HepG2 (cell line): ENCODE data around the gene MAP3K20. TPM values are rescaled to one million over a fixed set of nuclear protein-coding genes. Genes with fewer than 3 reads are reported as not detected.

ENCODE experiments used
- ATAC-seq: fragments of 200-7000 bp; cut with Tn5 transposase; 3 replicates; pipeline ENCODE4 v1.9.1; 2020; ENCODE audit warnings: mild to moderate bottlenecking, moderate library complexity
- BruUV-seq: library from RNA; stranded (reverse); fragments of 400-500 nt; replicated peaks from 2 replicates; lab custom pipeline; 2021; lab: Mats Ljungman, UMichigan
- CTCF ChIA-PET: fragments of 300-600 bp; formaldehyde crosslinking; extraction: SDS; loops from one replicate; lab custom pipeline; 2021; ENCODE audit warnings: low total read pairs, inconsistent platforms, low intra/inter-chr PET ratio; lab: Yijun Ruan, JAX
- POLR2A ChIA-PET: fragments of 350-600 bp; sonication (Branson Sonifier 250); formaldehyde crosslinking; loops from one replicate; lab custom pipeline; 2020; ENCODE audit warnings: antibody characterized with exemption, inconsistent platforms; lab: Yijun Ruan, JAX
- DNase-seq: peaks from one replicate; pipeline ENCODE4 v3.0.0-alpha.2; 2015; ENCODE audit warnings: low spot score
- FAIRE-seq: peaks from 3 replicates; lab custom pipeline; 2011; peaks lifted over from hg19 to GRCh38; lab: Jason Lieb, UNC
- H2AFZ ChIP-seq: one replicate; pipeline ENCODE4 v1.6.1; 2011; ENCODE audit warnings: low read length, inconsistent platforms
- H3K27ac ChIP-seq: fragments of 300-600 bp; 3 replicates; pipeline ENCODE4 v1.8.0; 2011; ENCODE audit warnings: mixed run types, mild to moderate bottlenecking, mixed read lengths, low read length, inconsistent platforms; ENCODE audit not compliant: insufficient read depth; ENCODE audit errors: extremely low read length
- H3K27me3 ChIP-seq, 2 experiments: fragments of 200-600 bp in 1 of 2; 2 replicates in 1 of 2; 3 replicates in 1 of 2; pipeline versions ENCODE4 v1.6.0 to v1.8.0; 2011; ENCODE audit warnings: low read length in 2 of 2, mild to moderate bottlenecking in 2 of 2, moderate library complexity in 2 of 2, inconsistent platforms in 1 of 2; ENCODE audit not compliant: insufficient read depth in 2 of 2, control insufficient read depth in 1 of 2
- H3K36me3 ChIP-seq, 2 experiments: fragments of 200-600 bp in 1 of 2; replicated peaks in 1 of 2; 2 replicates in 1 of 2; 3 replicates in 1 of 2; pipeline versions ENCODE4 v1.5.1 to v1.8.0; 2011; ENCODE audit warnings: low read length in 2 of 2, inconsistent platforms in 1 of 2; ENCODE audit not compliant: insufficient read depth in 2 of 2, control insufficient read depth in 1 of 2
- H3K4me1 ChIP-seq: 2 replicates; pipeline ENCODE4 v1.5.1; 2012; ENCODE audit warnings: low read length, inconsistent platforms; ENCODE audit not compliant: insufficient read depth
- H3K4me2 ChIP-seq: 2 replicates; pipeline ENCODE4 v1.6.0; 2011; ENCODE audit warnings: low read depth, low read length, inconsistent platforms
- H3K4me3 ChIP-seq, 3 experiments: fragments of 200-600 bp in 1 of 3; sonication (generic), shearing (Covaris generic) in 1 of 3; replicated peaks in 1 of 3; 2 replicates each; pipeline ENCODE4 v1.5.1; 2011 to 2016; ENCODE audit warnings: low read length in 3 of 3, inconsistent platforms in 2 of 3, low read depth in 2 of 3, mild to moderate bottlenecking in 2 of 3, control low read depth in 1 of 3, mixed read lengths in 1 of 3; ENCODE audit not compliant: insufficient read depth in 1 of 3
- H3K79me2 ChIP-seq: one replicate; pipeline ENCODE4 v1.6.1; 2011; ENCODE audit warnings: low read length, inconsistent platforms; ENCODE audit not compliant: insufficient read depth
- H3K9ac ChIP-seq: 2 replicates; pipeline ENCODE4 v1.6.0; 2011; ENCODE audit warnings: mild to moderate bottlenecking, low read depth, low read length, inconsistent platforms; ENCODE audit not compliant: insufficient read depth
- H3K9me3 ChIP-seq: 2 replicates; pipeline ENCODE4 v1.5.1; 2012; ENCODE audit warnings: mild to moderate bottlenecking, low read length
- H4K20me1 ChIP-seq: 2 replicates; pipeline ENCODE4 v1.6.0; 2011; ENCODE audit warnings: inconsistent platforms, mild to moderate bottlenecking, low read length, moderate library complexity; ENCODE audit not compliant: insufficient read depth
- AKAP8 ChIP-seq: sonication (generic); formaldehyde crosslinking; IDR thresholded peaks from 2 replicates; pipeline ENCODE4 v1.5.1; 2020; ENCODE audit warnings: mild to moderate bottlenecking, missing genetic modification reagents
- ARHGAP35 ChIP-seq: sonication (generic); formaldehyde crosslinking; IDR thresholded peaks from 2 replicates; pipeline ENCODE4 v1.9.0; 2022; ENCODE audit warnings: mild to moderate bottlenecking, inconsistent platforms, moderate library complexity, missing genetic modification reagents, borderline replicate concordance
- BCL3 ChIP-seq: sonication (generic); formaldehyde crosslinking; IDR thresholded peaks from 2 replicates; pipeline ENCODE4 v1.5.1; 2020; ENCODE audit warnings: mild to moderate bottlenecking, missing genetic modification reagents, moderate library complexity
- HNF4G ChIP-seq, 2 experiments: sonication (generic) in 1 of 2; formaldehyde crosslinking in 1 of 2; IDR thresholded peaks; 2 replicates each; pipeline versions ENCODE4 v1.4.0 to v1.6.1; 2011 to 2020; ENCODE audit warnings: borderline replicate concordance in 2 of 2, low read depth in 2 of 2, mild to moderate bottlenecking in 2 of 2, low read length in 1 of 2, missing genetic modification reagents in 1 of 2, moderate library complexity in 1 of 2
- HOXA9 ChIP-seq: sonication (generic); formaldehyde crosslinking; IDR thresholded peaks from 2 replicates; pipeline ENCODE4 v1.8.1; 2022; ENCODE audit warnings: missing genetic modification reagents, mild to moderate bottlenecking, moderate library complexity, borderline replicate concordance
- NAIF1 ChIP-seq: sonication (generic); formaldehyde crosslinking; IDR thresholded peaks from 2 replicates; pipeline ENCODE4 v1.5.0; 2020; ENCODE audit warnings: mild to moderate bottlenecking, missing genetic modification reagents, borderline replicate concordance
- NRL ChIP-seq: sonication (generic); formaldehyde crosslinking; IDR thresholded peaks from 2 replicates; pipeline ENCODE4 v1.5.0; 2020; ENCODE audit warnings: missing genetic modification reagents, mild to moderate bottlenecking, moderate library complexity, borderline replicate concordance
- PAX8 ChIP-seq: sonication (generic); formaldehyde crosslinking; IDR thresholded peaks from 2 replicates; pipeline ENCODE4 v1.8.0; 2022; ENCODE audit warnings: mild to moderate bottlenecking, missing genetic modification reagents, borderline replicate concordance
- RFXANK ChIP-seq: IDR thresholded peaks from 2 replicates; pipeline ENCODE4 v1.6.1; 2016
- RFXAP ChIP-seq: sonication (generic); formaldehyde crosslinking; IDR thresholded peaks from 2 replicates; pipeline ENCODE4 v1.4.0; 2020; ENCODE audit warnings: missing genetic modification reagents, borderline replicate concordance
- SIN3A ChIP-seq: IDR thresholded peaks from 2 replicates; pipeline ENCODE4 v1.6.1; 2011; ENCODE audit warnings: low read depth, mild to moderate bottlenecking, control low read depth, low read length, borderline replicate concordance
- ZBTB44 ChIP-seq: sonication (generic); formaldehyde crosslinking; IDR thresholded peaks from 2 replicates; pipeline ENCODE4 v1.4.0; 2020; ENCODE audit warnings: missing genetic modification reagents
- ZBTB7A ChIP-seq: sonication (generic); formaldehyde crosslinking; IDR thresholded peaks from 2 replicates; pipeline ENCODE4 v1.8.0; 2022; ENCODE audit warnings: mild to moderate bottlenecking, missing genetic modification reagents
- ZMAT3 ChIP-seq: sonication (generic); formaldehyde crosslinking; conservative IDR thresholded peaks from 2 replicates; pipeline ENCODE4 v1.7.0; 2021; ENCODE audit warnings: missing genetic modification reagents
- ZNF282 ChIP-seq: fragments of 450-650 bp; IDR thresholded peaks from 2 replicates; pipeline ENCODE4 v1.6.1; 2018; ENCODE audit not compliant: partially characterized antibody
- ZNF337 ChIP-seq: sonication (generic); formaldehyde crosslinking; IDR thresholded peaks from 2 replicates; pipeline ENCODE4 v1.5.1; 2020; ENCODE audit warnings: missing genetic modification reagents, low read depth, mild to moderate bottlenecking, borderline replicate concordance
- ZNF550 ChIP-seq: sonication (generic); formaldehyde crosslinking; IDR thresholded peaks from 2 replicates; pipeline ENCODE4 v1.4.0; 2020; ENCODE audit warnings: mild to moderate bottlenecking, missing genetic modification reagents, borderline replicate concordance
- ZNF775 ChIP-seq: sonication (generic); formaldehyde crosslinking; IDR thresholded peaks from 2 replicates; pipeline ENCODE4 v1.4.0; 2020; ENCODE audit warnings: missing genetic modification reagents, mild to moderate bottlenecking, moderate library complexity, borderline replicate concordance
- ZNF878 ChIP-seq: sonication (generic); formaldehyde crosslinking; IDR thresholded peaks from 2 replicates; pipeline ENCODE4 v1.8.1; 2023; ENCODE audit warnings: mild to moderate bottlenecking, missing genetic modification reagents, moderate library complexity
- WGBS: methylation state at CpG from one replicate; pipeline ENCODE4 v1.1.6; 2017; ENCODE audit warnings: low lambda C conversion rate; 5-methylcytosine and 5-hydroxymethylcytosine counted together
- in situ Hi-C: cut with HindIII; loops from 2 replicates; pipeline ENCODE4 v1.10.0; 2017; ENCODE audit warnings: low pct_unique_long_range_greater_than_20kb; ENCODE audit not compliant: extremely low pct_ligation_motif_present
- intact Hi-C: fragments of 100-400 bp; cut with micrococcal nuclease; formaldehyde crosslinking; loops from one replicate; pipeline ENCODE4 v1.10.0; 2022; ENCODE audit not compliant: unreplicated experiment
- polyA plus RNA-seq, 8 experiments: library from polyadenylated mRNA; depleted of rRNA in 3 of 8; stranded (reverse) in 7 of 8; unstranded in 1 of 8; fragments of >200 nt; fragmentation: Illumina TruSeq in 4 of 8; extraction: Trizol in 4 of 8; gene quantifications; 2 replicates each; pipeline versions ENCODE4 v1.2.1 to v1.2.3, GENCODE V29; 2011 to 2016; ENCODE audit warnings: low read depth in 4 of 8, missing spikeins in 1 of 8, mixed read lengths in 1 of 8; ENCODE audit not compliant: insufficient read depth in 1 of 8
- total RNA-seq, 5 experiments: library from RNA; depleted of rRNA; stranded (reverse); fragments of >200 nt; fragmentation: Illumina TruSeq; extraction: Trizol; gene quantifications; 2 replicates each; pipeline ENCODE4 v1.2.3, GENCODE V29; 2016; ENCODE audit warnings: low read depth in 1 of 5

Gene MAP3K20
- total and polyA plus RNA-seq, 2 of the 13 experiments (the other 11 are each of a cell fraction or from before 2014, with no cell fraction given), result 5.2 to 13.5 TPM

- TF ChIP-seq ZBTB44, result no peak
- no peak for TF ChIP-seq RFXAP (CRISPR knock-in tag)
- TF ChIP-seq NRL, result no peak
- no peak for TF ChIP-seq ZNF878
- TF ChIP-seq BCL3 (CRISPR knock-in tag), result no peak
- no peak for TF ChIP-seq ZNF550
- TF ChIP-seq ZBTB7A (CRISPR knock-in tag), result no peak
- no peak for TF ChIP-seq SIN3A
Measured at GRCh38 chr2:173240083-173240482, 164.4 kb downstream of the MAP3K20 start (continued).

- POLR2A ChIA-PET, result no interaction called here
- in situ Hi-C loops, result no loop called here
Measured at GRCh38 chr2:173241643-173242042, 166.0 kb downstream of the MAP3K20 start.

More at GRCh38 chr2:173241643-173242042, 166.0 kb downstream of the MAP3K20 start:
- no peaks in the 10 kb centered on the region for H3K79me2 ChIP-seq
- TF ChIP-seq ZNF337 (no peak), HOXA9 (CRISPR knock-in tag) (no peak), RFXANK (CRISPR knock-in tag) (no peak), HNF4G (IDR thresholded peaks at IDR 0.05; ENCODE audit: borderline replicate concordance, low read depth, low read length) (no peak), HNF4G (CRISPR knock-in tag; IDR thresholded peaks at IDR 0.05; ENCODE audit: borderline replicate concordance, low read depth) (no peak), PAX8 (CRISPR knock-in tag) (no peak), NAIF1 (CRISPR knock-in tag) (no peak), ZNF775 (CRISPR knock-in tag) (no peak), ARHGAP35 (no peak), ZNF282 (no peak), ZMAT3 (CRISPR knock-in tag) (no peak), AKAP8 (CRISPR knock-in tag) (no peak)
- intact Hi-C loops, result no loop called here
- no peak overlapping the region for H3K4me2 ChIP-seq
- BruUV-seq, result no TSS peak
- no peak overlapping the region for H2AFZ ChIP-seq
- H3K4me3 ChIP-seq, result no peak overlapping the region
- peaks cover 13% of the 10 kb centered on the region for H3K4me1 ChIP-seq
- no peaks in the 10 kb centered on the region for H3K9me3 ChIP-seq
- FAIRE-seq, result no peak
- H3K9ac ChIP-seq, result no peak overlapping the region
- no peaks in the 10 kb centered on the region for H3K27me3 ChIP-seq
- H4K20me1 ChIP-seq, result no peaks in the 10 kb centered on the region
- no peaks in the 10 kb centered on the region for H3K36me3 ChIP-seq
- WGBS, result 100% methylated on average over 1 of the region's 1 CpG
- CTCF ChIA-PET, result no interaction called here
- no peak overlapping the region for H3K27ac ChIP-seq
- DNase-seq, result no peak
- no peak for ATAC-seq
